ENCODE results near the gene SYNPO2.
"Not testable (repeated sequence)": the region's sequence is repeated elsewhere in the genome, so short reads cannot be mapped to it uniquely, and the experiment has no call there.

The SYNPO2 gene

GRCh38 chr4:118974758-118975157 lies 86.1 kb downstream of the SYNPO2 start:
- DNase-seq (ENCODE audit: low spot score), result no peak

GRCh38 chr4:118975449-118976192 lies 87.0 kb downstream of the SYNPO2 start:
- DNase-seq (ENCODE audit: low spot score), result no peak

GRCh38 chr4:118976193-118976560 lies 87.5 kb downstream of the SYNPO2 start:
- DNase-seq (ENCODE audit: low spot score), result not testable (repeated sequence)

- DNase-seq (ENCODE audit: low spot score), result not testable (repeated sequence)
Measured at GRCh38 chr4:118977100-118977499, 88.4 kb downstream of the SYNPO2 start.

GRCh38 chr4:118979712-118980111 lies 91.1 kb downstream of the SYNPO2 start:
- no peak for DNase-seq (ENCODE audit: low spot score)

- DNase-seq (ENCODE audit: low spot score), result no peak
Measured at GRCh38 chr4:118981171-118981838, 92.7 kb downstream of the SYNPO2 start.

- peak; percentile 80 for DNase-seq (ENCODE audit: low spot score)
Measured at GRCh38 chr4:118981839-118982381, 93.3 kb downstream of the SYNPO2 start.

- DNase-seq (ENCODE audit: low spot score), result no peak
Measured at GRCh38 chr4:118983293-118983692, 94.6 kb downstream of the SYNPO2 start.

- DNase-seq (ENCODE audit: low spot score), result no peak
Measured at GRCh38 chr4:118983831-118984230, 95.2 kb downstream of the SYNPO2 start.

- no peak for DNase-seq (ENCODE audit: low spot score)
Measured at GRCh38 chr4:118985170-118986000, 96.7 kb downstream of the SYNPO2 start.

- no peak for DNase-seq (ENCODE audit: low spot score)
Measured at GRCh38 chr4:118987959-118988634, 99.4 kb downstream of the SYNPO2 start.

GRCh38 chr4:118988635-118988972 lies 100.0 kb downstream of the SYNPO2 start:
- no peak for DNase-seq (ENCODE audit: low spot score)

- DNase-seq (ENCODE audit: low spot score), result no peak
Measured at GRCh38 chr4:118989098-118990080, 100.7 kb downstream of the SYNPO2 start.

GRCh38 chr4:118991686-118992085 lies 103.0 kb downstream of the SYNPO2 start:
- DNase-seq (ENCODE audit: low spot score), result peak; percentile 56

GRCh38 chr4:118992149-118992548 lies 103.5 kb downstream of the SYNPO2 start:
- DNase-seq (ENCODE audit: low spot score), result no peak

GRCh38 chr4:118993333-118993732 lies 104.7 kb downstream of the SYNPO2 start:
- no peak for DNase-seq (ENCODE audit: low spot score)

- DNase-seq (ENCODE audit: low spot score), result no peak
Measured at GRCh38 chr4:118994030-118994429, 105.4 kb downstream of the SYNPO2 start.

GRCh38 chr4:118995693-118996391 lies 107.2 kb downstream of the SYNPO2 start:
- DNase-seq (ENCODE audit: low spot score), result no peak

- DNase-seq (ENCODE audit: low spot score), result no peak
Measured at GRCh38 chr4:118997601-118998000, 108.9 kb downstream of the SYNPO2 start.

GRCh38 chr4:118999919-119000318 lies 111.3 kb downstream of the SYNPO2 start:
- DNase-seq (ENCODE audit: low spot score), result no peak
